HCT116 (cell line): Measurements from ENCODE around the gene WDR64. TPM values are rescaled to one million over a fixed set of nuclear protein-coding genes. Genes with fewer than 3 reads are reported as not detected.

Experiments used
- ATAC-seq: fragments of 200-7000 bp; cut with Tn5 transposase; 2 replicates; pipeline ENCODE4 v1.9.1; 2020; ENCODE audit warnings: mild to moderate bottlenecking, moderate library complexity
- BruUV-seq: library from RNA; stranded (reverse); fragments of 400-500 nt; replicated peaks from 2 replicates; lab custom pipeline; 2021; lab: Mats Ljungman, UMichigan
- CTCF ChIA-PET: fragments of 300-600 bp; sonication (Branson Sonifier 250); formaldehyde crosslinking; loops from one replicate; lab custom pipeline; 2021; ENCODE audit warnings: antibody characterized with exemption; lab: Charles Lee
- POLR2A ChIA-PET: fragments of 300-600, 350-600 bp; sonication (Branson Sonifier 250); formaldehyde crosslinking; loops from one replicate; lab custom pipeline; 2021; ENCODE audit warnings: antibody characterized with exemption; lab: Charles Lee
- RAD21 ChIA-PET, 2 experiments: fragments of 300-600 bp; sonication (Branson Sonifier 250); formaldehyde crosslinking; loops; one replicate each; lab custom pipeline; 2023; ENCODE audit warnings: low total read pairs in 2 of 2; ENCODE audit not compliant: uncharacterized antibody in 2 of 2, unreplicated experiment in 2 of 2, low non-redundant PET in 1 of 2; lab: Charles Lee
- DNase-seq: peaks from one replicate; pipeline ENCODE4 v3.0.0-alpha.2; 2010; ENCODE audit warnings: low read depth, low spot score
- H2AFZ ChIP-seq: fragments of 200-600 bp; shearing (Covaris generic), sonication (generic); 2 replicates; pipeline ENCODE4 v1.6.1; 2017; ENCODE audit warnings: low read depth, mixed run types, mixed read lengths, antibody characterized with exemption, low read length; ENCODE audit not compliant: poor library complexity, severe bottlenecking
- H3K27ac ChIP-seq: 2 replicates; pipeline ENCODE4 v1.5.1; 2012; ENCODE audit warnings: low read depth, low read length
- H3K27me3 ChIP-seq: fragments of 200-600 bp; sonication (generic); 2 replicates; pipeline ENCODE4 v1.6.1; 2016; ENCODE audit warnings: mixed run types, low read length, mixed read lengths; ENCODE audit not compliant: insufficient read depth
- H3K36me3 ChIP-seq, 2 experiments: fragments of 200-500 bp in 1 of 2; fragments of 200-600 bp in 1 of 2; sonication (Bioruptor generic) in 1 of 2; sonication (generic) in 1 of 2; 2 replicates each; pipeline versions ENCODE4 v1.5.1 to v1.6.1; 2014 to 2016; ENCODE audit warnings: low read length in 2 of 2, inconsistent platforms in 1 of 2, mixed read lengths in 1 of 2, mixed run types in 1 of 2; ENCODE audit not compliant: insufficient read depth in 2 of 2, control insufficient read depth in 1 of 2
- H3K4me1 ChIP-seq, 2 experiments: fragments of 200-600 bp in 1 of 2; sonication (generic) in 1 of 2; 2 replicates each; pipeline versions ENCODE4 v1.5.1 to v1.6.1; 2012 to 2017; ENCODE audit warnings: low read length in 2 of 2, inconsistent platforms in 1 of 2, mild to moderate bottlenecking in 1 of 2, mixed read lengths in 1 of 2, mixed run types in 1 of 2, moderate library complexity in 1 of 2; ENCODE audit not compliant: insufficient read depth in 2 of 2, control insufficient read depth in 1 of 2
- H3K4me2 ChIP-seq: fragments of 200-600 bp; sonication (generic); 2 replicates; pipeline ENCODE4 v1.6.1; 2017; ENCODE audit warnings: mixed run types, low read length, mixed read lengths
- H3K4me3 ChIP-seq, 2 experiments: fragments of 200-600 bp in 1 of 2; sonication (generic) in 1 of 2; replicated peaks in 1 of 2; 2 replicates each; pipeline ENCODE4 v1.5.1; 2011 to 2016; ENCODE audit warnings: low read length in 2 of 2, control low read depth in 1 of 2, low read depth in 1 of 2, mild to moderate bottlenecking in 1 of 2, mixed read lengths in 1 of 2, mixed run types in 1 of 2
- H3K79me2 ChIP-seq: fragments of 200-600 bp; sonication (generic); 2 replicates; pipeline ENCODE4 v1.6.1; 2017; ENCODE audit warnings: mild to moderate bottlenecking, mixed run types, low read length, moderate library complexity, mixed read lengths; ENCODE audit not compliant: insufficient read depth
- H3K9ac ChIP-seq: fragments of 200-600 bp; sonication (generic); 2 replicates; pipeline ENCODE4 v1.6.1; 2016; ENCODE audit warnings: low read length, mixed read lengths
- H3K9me2 ChIP-seq: fragments of 200-600 bp; sonication (generic), shearing (Covaris generic); 2 replicates; pipeline ENCODE4 v1.6.1; 2017; ENCODE audit warnings: mixed run types, mild to moderate bottlenecking, moderate library complexity; ENCODE audit not compliant: insufficient read depth
- H3K9me3 ChIP-seq, 2 experiments: fragments of 200-500 bp in 1 of 2; fragments of 200-600 bp in 1 of 2; sonication (Bioruptor generic) in 1 of 2; sonication (generic) in 1 of 2; 2 replicates each; pipeline ENCODE4 v1.6.1; 2014 to 2017; ENCODE audit warnings: low read length in 2 of 2, mixed read lengths in 2 of 2, inconsistent platforms in 1 of 2, low read depth in 1 of 2, mild to moderate bottlenecking in 1 of 2, mixed run types in 1 of 2, moderate library complexity in 1 of 2; ENCODE audit not compliant: control insufficient read depth in 1 of 2, insufficient read depth in 1 of 2
- H4K20me1 ChIP-seq: fragments of 200-600 bp; sonication (generic), shearing (Covaris generic); 2 replicates; pipeline ENCODE4 v1.6.1; 2017; ENCODE audit warnings: mixed run types, mild to moderate bottlenecking, moderate library complexity; ENCODE audit not compliant: insufficient read depth
- CBX3 ChIP-seq: IDR thresholded peaks from 2 replicates; pipeline ENCODE4 v1.6.1; 2012; ENCODE audit warnings: low read depth
- EGR1 ChIP-seq: IDR thresholded peaks from 2 replicates; pipeline ENCODE4 v1.6.1; 2012; ENCODE audit warnings: low read depth
- ELF1 ChIP-seq: IDR thresholded peaks from 2 replicates; pipeline ENCODE4 v1.6.1; 2012; ENCODE audit warnings: low read depth, borderline replicate concordance
- EZH2 ChIP-seq: fragments of 200-600 bp; sonication (generic); IDR thresholded peaks from 2 replicates; pipeline ENCODE4 v1.6.1; 2017; ENCODE audit warnings: antibody characterized with exemption, mixed run types
- EZH2phosphoT487 ChIP-seq: fragments of 200-600 bp; IDR thresholded peaks from 2 replicates; pipeline ENCODE4 v1.6.1; 2018; ENCODE audit warnings: antibody characterized with exemption, borderline replicate concordance
- JUND ChIP-seq: IDR thresholded peaks from 2 replicates; pipeline ENCODE4 v1.6.1; 2012
- POLR2AphosphoS5 ChIP-seq: IDR thresholded peaks from 2 replicates; pipeline ENCODE4 v1.6.1; 2011; ENCODE audit warnings: mild to moderate bottlenecking, low read depth, low read length, moderate library complexity
- RAD21 ChIP-seq: IDR thresholded peaks from 2 replicates; pipeline ENCODE4 v1.6.1; 2012; ENCODE audit warnings: low read depth, mild to moderate bottlenecking
- SIN3A ChIP-seq: IDR thresholded peaks from 2 replicates; pipeline ENCODE4 v1.6.1; 2012; ENCODE audit warnings: low read depth
- SRF ChIP-seq: IDR thresholded peaks from 2 replicates; pipeline ENCODE4 v1.6.1; 2012; ENCODE audit warnings: low read depth
- TCF7L2 ChIP-seq: IDR thresholded peaks from 2 replicates; pipeline ENCODE4 v1.7.0; 2011; ENCODE audit warnings: borderline replicate concordance, inconsistent platforms; ENCODE audit not compliant: insufficient read depth, insufficient read length; ENCODE audit errors: extremely low read depth
- YY1 ChIP-seq: IDR thresholded peaks from 2 replicates; pipeline ENCODE4 v1.6.1; 2011; ENCODE audit warnings: low read length, low read depth, moderate library complexity, mild to moderate bottlenecking; ENCODE audit not compliant: insufficient replicate concordance; ENCODE audit errors: extremely low read depth
- ZNF274 ChIP-seq: fragments of 200-500 bp; sonication (Bioruptor generic); IDR thresholded peaks from 2 replicates; pipeline ENCODE4 v1.6.1; 2014; ENCODE audit warnings: mild to moderate bottlenecking, low read depth, low read length, inconsistent platforms
- intact Hi-C: fragments of 100-400 bp; cut with micrococcal nuclease; formaldehyde crosslinking; loops from 2 replicates; pipeline ENCODE4 v1.10.0; 2022
- total RNA-seq: library from RNA; stranded (reverse); gene quantifications from one replicate; pipeline ENCODE4 v1.2.1, GENCODE V29; 2021; ENCODE audit not compliant: unreplicated experiment
- TF ChIP-seq, protein P1 (sequence below): IDR thresholded peaks from 2 replicates; pipeline ENCODE4 v1.6.1; 2012
- TF ChIP-seq, protein P2 (sequence below): IDR thresholded peaks from 2 replicates; pipeline ENCODE4 v1.6.1; 2012
- TF ChIP-seq, protein P3 (sequence below), 3 experiments: fragments of 200-600 bp in 1 of 3; sonication (generic) in 1 of 3; IDR thresholded peaks in 2 of 3; conservative IDR thresholded peaks in 1 of 3; 2 replicates each; pipeline ENCODE4 v1.5.1; 2012 to 2017; ENCODE audit warnings: low read depth in 2 of 3, low read length in 2 of 3, antibody characterized with exemption in 1 of 3, borderline replicate concordance in 1 of 3, control low read depth in 1 of 3, mild to moderate bottlenecking in 1 of 3, mixed read lengths in 1 of 3, mixed run types in 1 of 3, moderate library complexity in 1 of 3; ENCODE audit not compliant: insufficient read depth in 1 of 3

WDR64 gene
- total RNA-seq, 1 experiment from 2014 or later, result not detected

DNA sequence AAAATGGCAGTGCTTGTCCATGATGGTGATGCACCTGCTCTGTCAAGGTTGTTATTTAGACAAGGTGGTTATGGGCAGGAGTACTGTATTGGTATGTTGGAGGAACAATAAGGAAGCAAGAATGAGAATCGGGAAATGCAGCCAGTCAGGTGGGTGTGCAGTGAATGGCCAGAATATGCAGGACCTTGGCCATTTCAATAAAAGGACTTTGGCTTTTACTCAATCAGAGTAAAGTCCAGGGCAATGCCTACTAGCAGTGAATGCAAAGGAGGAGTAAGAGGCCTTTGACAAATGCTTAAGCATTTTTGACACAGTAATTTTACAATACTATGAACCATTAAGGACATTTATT, 9.5 kb upstream of the WDR64 start:
- no peak overlapping the region for H3K27ac ChIP-seq
- H3K79me2 ChIP-seq, result peaks cover 18% of the 10 kb centered on the region; the same call in 1 of the 2 replicates
- no peak overlapping the region for H3K4me2 ChIP-seq
- ChIA-PET POLR2A (no interaction called here), CTCF (no interaction called here), RAD21 (no interaction called here)
- H4K20me1 ChIP-seq, result no peaks in the 10 kb centered on the region
- no peaks in the 10 kb centered on the region for H3K36me3 ChIP-seq
- H2AFZ ChIP-seq, result no peak overlapping the region
- H3K27me3 ChIP-seq, result no peaks in the 10 kb centered on the region
- H3K4me3 ChIP-seq, result no peak overlapping the region
- no TSS peak for BruUV-seq
- H3K9ac ChIP-seq, result no peak overlapping the region
- peaks cover 5 to 29% of the 10 kb centered on the region in 2 experiments; a peak in 3 of 4 replicates for H3K4me1 ChIP-seq
- intact Hi-C loops, result no loop called here
- DNase-seq, result no peak
- no peaks in the 10 kb centered on the region for H3K9me3 ChIP-seq
- TF ChIP-seq EGR1 (no peak), CBX3 (no peak), EZH2 (no peak), TCF7L2 (no peak), EZH2phosphoT487 (no peak), SRF (no peak), RAD21 (no peak), SIN3A (no peak), YY1 (no peak), POLR2AphosphoS5 (no peak), ELF1 (no peak), JUND (no peak), ZNF274 (no peak)
- TF ChIP-seq, protein P1, sequence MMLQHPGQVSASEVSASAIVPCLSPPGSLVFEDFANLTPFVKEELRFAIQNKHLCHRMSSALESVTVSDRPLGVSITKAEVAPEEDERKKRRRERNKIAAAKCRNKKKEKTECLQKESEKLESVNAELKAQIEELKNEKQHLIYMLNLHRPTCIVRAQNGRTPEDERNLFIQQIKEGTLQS, result no peak
- TF ChIP-seq, protein P2, sequence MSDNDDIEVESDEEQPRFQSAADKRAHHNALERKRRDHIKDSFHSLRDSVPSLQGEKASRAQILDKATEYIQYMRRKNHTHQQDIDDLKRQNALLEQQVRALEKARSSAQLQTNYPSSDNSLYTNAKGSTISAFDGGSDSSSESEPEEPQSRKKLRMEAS, result no peak
- TF ChIP-seq, protein P3, sequence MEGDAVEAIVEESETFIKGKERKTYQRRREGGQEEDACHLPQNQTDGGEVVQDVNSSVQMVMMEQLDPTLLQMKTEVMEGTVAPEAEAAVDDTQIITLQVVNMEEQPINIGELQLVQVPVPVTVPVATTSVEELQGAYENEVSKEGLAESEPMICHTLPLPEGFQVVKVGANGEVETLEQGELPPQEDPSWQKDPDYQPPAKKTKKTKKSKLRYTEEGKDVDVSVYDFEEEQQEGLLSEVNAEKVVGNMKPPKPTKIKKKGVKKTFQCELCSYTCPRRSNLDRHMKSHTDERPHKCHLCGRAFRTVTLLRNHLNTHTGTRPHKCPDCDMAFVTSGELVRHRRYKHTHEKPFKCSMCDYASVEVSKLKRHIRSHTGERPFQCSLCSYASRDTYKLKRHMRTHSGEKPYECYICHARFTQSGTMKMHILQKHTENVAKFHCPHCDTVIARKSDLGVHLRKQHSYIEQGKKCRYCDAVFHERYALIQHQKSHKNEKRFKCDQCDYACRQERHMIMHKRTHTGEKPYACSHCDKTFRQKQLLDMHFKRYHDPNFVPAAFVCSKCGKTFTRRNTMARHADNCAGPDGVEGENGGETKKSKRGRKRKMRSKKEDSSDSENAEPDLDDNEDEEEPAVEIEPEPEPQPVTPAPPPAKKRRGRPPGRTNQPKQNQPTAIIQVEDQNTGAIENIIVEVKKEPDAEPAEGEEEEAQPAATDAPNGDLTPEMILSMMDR (IDR thresholded peaks at IDR 0.05 in 2 of 3, conservative IDR thresholded peaks at IDR 0.05 in 1 of 3; ENCODE audit: borderline replicate concordance in 1 of 3, insufficient read depth in 1 of 3, low read depth in 2 of 3, low read length in 2 of 3), result no peak
- TF ChIP-seq, all 23 proteins: peak for 0
- no peaks in the 10 kb centered on the region for H3K9me2 ChIP-seq
- no peak for ATAC-seq
